Muscle layer of colon (tissue), 2 donors: ENCODE results near the gene RND1.
"Not testable (repeated sequence)": the region's sequence is repeated elsewhere in the genome, so short reads cannot be mapped to it uniquely, and the experiment has no call there.

Experiments used
- H3K27ac ChIP-seq: one replicate; pipeline ENCODE4 v1.7.0; 2013; ENCODE audit warnings: low read depth, mild to moderate bottlenecking, low read length, moderate library complexity
- H3K27me3 ChIP-seq, 2 donors: one replicate each; pipeline ENCODE4 v1.7.0; 2013; ENCODE audit warnings: low read length in 2 of 2, mild to moderate bottlenecking in 2 of 2; ENCODE audit not compliant: insufficient read depth in 2 of 2, control insufficient read depth in 1 of 2
- H3K36me3 ChIP-seq: one replicate; pipeline ENCODE4 v1.7.0; 2013; ENCODE audit warnings: mild to moderate bottlenecking, low read length; ENCODE audit not compliant: insufficient read depth
- H3K4me1 ChIP-seq: one replicate; pipeline ENCODE4 v1.7.0; 2013; ENCODE audit warnings: mild to moderate bottlenecking, low read length; ENCODE audit not compliant: insufficient read depth
- H3K4me3 ChIP-seq, 2 donors: one replicate each; pipeline ENCODE4 v1.7.0; 2013; ENCODE audit warnings: low read length in 2 of 2, low read depth in 1 of 2, mild to moderate bottlenecking in 1 of 2, moderate library complexity in 1 of 2
- H3K9ac ChIP-seq: one replicate; pipeline ENCODE4 v1.7.0; 2013; ENCODE audit warnings: low read length
- H3K9me3 ChIP-seq: one replicate; pipeline ENCODE4 v1.7.0; 2013; ENCODE audit warnings: mild to moderate bottlenecking, low read length
- donor health status: abdominal sarcoma.
- donor health status: Adenocarcinoma of cecum.

Gene RND1

DNA sequence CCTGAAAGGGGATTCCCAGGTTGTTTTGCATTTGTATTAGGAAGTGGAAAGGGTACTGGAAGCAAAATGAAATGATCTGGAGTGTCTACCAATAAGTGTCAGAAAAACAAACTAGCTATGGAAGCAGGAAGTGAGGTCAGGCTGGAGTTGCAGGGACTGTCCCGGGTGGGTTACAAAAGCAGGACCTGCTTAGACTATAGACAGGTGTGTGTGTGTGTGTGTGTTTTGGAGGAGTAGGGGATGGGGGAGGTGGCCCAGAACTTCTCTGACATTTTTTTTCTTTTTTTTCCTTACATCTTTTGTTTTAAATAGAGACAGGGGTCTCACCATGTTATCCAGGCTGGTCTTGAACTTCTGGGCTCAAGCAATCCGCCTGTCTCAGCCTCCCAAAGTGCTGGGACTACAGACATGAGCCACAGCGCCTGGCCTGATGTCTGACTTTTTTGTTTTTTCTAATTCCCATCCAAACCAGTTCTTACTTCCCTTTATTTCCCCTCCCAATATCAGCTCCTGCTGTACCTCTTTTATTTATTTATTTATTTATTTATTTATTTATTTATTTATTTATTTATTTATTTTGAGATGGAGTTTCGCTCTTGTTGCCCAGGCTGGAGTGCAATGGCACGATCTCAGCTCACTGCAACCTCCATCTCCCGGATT is 512 bp upstream of the RND1 start:
- Histone ChIP-seq H3K27ac (no peak overlapping the region), H3K4me1 (peaks cover 10% of the 10 kb centered on the region), H3K4me3 (peak overlapping the region in 1 of 2 donors; percentile 80), H3K9ac (no peak overlapping the region), H3K36me3 (no peaks in the 10 kb centered on the region), H3K27me3 (peaks cover 0 to 10% of the 10 kb centered on the region in 2 donors), H3K9me3 (no peaks in the 10 kb centered on the region)

DNA sequence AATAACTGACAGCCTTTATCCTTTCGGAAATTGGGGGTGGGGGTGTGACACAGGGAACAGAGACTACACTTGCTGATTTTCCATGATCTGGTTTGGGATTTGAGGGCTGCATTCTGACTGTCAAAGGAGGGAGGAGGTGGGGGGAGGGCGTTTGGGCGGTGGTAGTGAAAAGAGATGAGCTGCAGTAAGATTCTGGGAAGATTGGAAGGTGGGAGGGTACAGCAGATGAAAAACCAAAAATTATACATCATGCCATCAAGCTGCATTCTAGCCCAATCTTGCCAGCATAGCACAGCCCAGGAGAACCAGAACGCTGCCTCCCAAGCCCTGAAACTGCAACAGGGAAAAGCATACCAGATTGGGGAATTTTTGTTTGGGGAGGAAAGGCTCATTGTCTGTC is 2.4 kb downstream of the RND1 start:
- H3K4me3 ChIP-seq = no peak overlapping the region
- H3K9me3 ChIP-seq = no peaks in the 10 kb centered on the region
- no peak overlapping the region for H3K27ac ChIP-seq
- no peak overlapping the region for H3K9ac ChIP-seq
- peaks cover 10% of the 10 kb centered on the region for H3K4me1 ChIP-seq
- no peaks in the 10 kb centered on the region for H3K36me3 ChIP-seq
- peaks cover 0 to 10% of the 10 kb centered on the region in 2 donors for H3K27me3 ChIP-seq

DNA sequence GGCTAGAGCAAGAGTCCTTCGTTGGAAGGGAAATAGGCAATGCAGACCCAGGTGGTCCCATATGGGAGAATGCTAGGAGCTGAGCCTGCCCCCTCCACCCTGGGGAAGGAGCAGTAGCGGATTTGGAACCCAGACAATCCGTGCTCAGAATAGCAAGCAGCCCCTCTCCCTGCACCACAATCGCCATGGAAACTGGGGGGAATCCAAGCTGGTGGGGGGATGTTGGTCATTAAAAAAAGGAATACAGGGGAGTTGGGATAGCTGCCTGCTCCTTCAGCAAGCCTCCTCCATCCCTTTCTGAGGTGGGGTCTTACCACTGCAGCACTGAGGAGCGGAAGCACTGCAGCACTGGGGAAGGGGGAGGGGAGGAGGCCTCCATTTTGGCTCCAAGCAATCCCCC is 2.9 kb downstream of the RND1 start:
- Histone ChIP-seq H3K4me1 (peaks cover 10% of the 10 kb centered on the region), H3K36me3 (no peaks in the 10 kb centered on the region), H3K9ac (no peak overlapping the region)

GRCh38 chr12:48861111-48861510 is 4.6 kb downstream of the RND1 start:
- Histone ChIP-seq H3K4me1 (peaks cover 10% of the 10 kb centered on the region), H3K9ac (no peak overlapping the region), H3K36me3 (no peaks in the 10 kb centered on the region), H3K27me3 (peaks cover 0 to 10% of the 10 kb centered on the region in 2 donors), H3K27ac (no peak overlapping the region), H3K4me3 (no peak overlapping the region), H3K9me3 (no peaks in the 10 kb centered on the region)

More for the DNA sequence above, 2.9 kb downstream of the RND1 start:
- Histone ChIP-seq H3K27ac (no peak overlapping the region), H3K27me3 (peaks cover 0 to 10% of the 10 kb centered on the region in 2 donors), H3K9me3 (no peaks in the 10 kb centered on the region), H3K4me3 (no peak overlapping the region)

DNA sequence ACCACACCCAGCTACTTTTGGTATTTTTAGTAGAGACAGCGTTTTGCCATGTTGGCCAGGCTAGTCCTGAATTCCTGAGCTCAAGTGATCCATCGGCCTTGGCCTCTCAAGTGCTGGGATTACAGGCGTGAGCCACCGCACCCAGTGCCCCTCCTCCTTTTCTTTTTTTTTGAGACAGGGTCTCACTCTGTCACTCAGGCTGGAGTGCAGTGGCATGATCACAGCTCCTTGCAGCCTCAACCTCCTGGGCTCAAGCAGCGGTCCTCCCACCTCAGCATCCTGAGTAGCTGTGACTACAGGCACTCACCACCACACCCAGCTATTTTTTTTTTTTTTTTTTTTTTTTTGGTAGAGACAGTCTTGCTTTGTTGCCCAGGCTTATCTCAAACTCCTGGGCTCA is 5.4 kb downstream of the RND1 start:
- H3K4me1 ChIP-seq, H3K36me3 ChIP-seq, H3K4me3 ChIP-seq, H3K9ac ChIP-seq, H3K9me3 ChIP-seq, H3K27ac ChIP-seq: not testable (repeated sequence)
- peaks cover 0 to 10% of the 10 kb centered on the region in 2 donors for H3K27me3 ChIP-seq

GRCh38 chr12:48859607-48860006 is 6.1 kb downstream of the RND1 start:
- peaks cover 0 to 8% of the 10 kb centered on the region in 2 donors for H3K27me3 ChIP-seq
- no peaks in the 10 kb centered on the region for H3K36me3 ChIP-seq
- H3K27ac ChIP-seq = no peak overlapping the region
- H3K9ac ChIP-seq = no peak overlapping the region
- H3K4me1 ChIP-seq = no peaks in the 10 kb centered on the region
- H3K4me3 ChIP-seq = no peak overlapping the region
- no peaks in the 10 kb centered on the region for H3K9me3 ChIP-seq

DNA sequence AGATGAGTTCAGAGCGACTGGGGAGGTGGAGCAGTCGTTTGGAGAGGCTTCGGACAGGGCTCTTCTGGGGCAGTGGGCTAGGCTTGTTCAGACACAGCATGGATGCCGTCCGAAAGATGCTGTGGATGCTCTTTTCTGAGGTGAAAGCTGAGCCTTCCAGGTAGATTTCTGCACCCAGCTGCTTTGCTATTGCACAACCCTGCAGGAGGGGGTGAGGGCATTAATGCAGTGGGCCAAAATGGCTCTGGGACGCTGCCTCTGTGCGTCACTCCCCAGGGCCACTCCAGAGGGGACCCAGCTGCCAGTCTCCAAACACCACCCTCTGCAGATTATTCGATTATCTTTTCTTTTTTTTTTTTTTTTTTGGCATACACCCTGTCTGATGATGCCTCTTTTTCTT is 7.6 kb downstream of the RND1 start:
- no peaks in the 10 kb centered on the region for H3K36me3 ChIP-seq
- no peak overlapping the region for H3K9ac ChIP-seq
- H3K27me3 ChIP-seq = no peaks in the 10 kb centered on the region
- H3K9me3 ChIP-seq = no peaks in the 10 kb centered on the region
- no peak overlapping the region for H3K4me3 ChIP-seq
- peaks cover under 1% of the 10 kb centered on the region for H3K4me1 ChIP-seq
- H3K27ac ChIP-seq = no peak overlapping the region

DNA sequence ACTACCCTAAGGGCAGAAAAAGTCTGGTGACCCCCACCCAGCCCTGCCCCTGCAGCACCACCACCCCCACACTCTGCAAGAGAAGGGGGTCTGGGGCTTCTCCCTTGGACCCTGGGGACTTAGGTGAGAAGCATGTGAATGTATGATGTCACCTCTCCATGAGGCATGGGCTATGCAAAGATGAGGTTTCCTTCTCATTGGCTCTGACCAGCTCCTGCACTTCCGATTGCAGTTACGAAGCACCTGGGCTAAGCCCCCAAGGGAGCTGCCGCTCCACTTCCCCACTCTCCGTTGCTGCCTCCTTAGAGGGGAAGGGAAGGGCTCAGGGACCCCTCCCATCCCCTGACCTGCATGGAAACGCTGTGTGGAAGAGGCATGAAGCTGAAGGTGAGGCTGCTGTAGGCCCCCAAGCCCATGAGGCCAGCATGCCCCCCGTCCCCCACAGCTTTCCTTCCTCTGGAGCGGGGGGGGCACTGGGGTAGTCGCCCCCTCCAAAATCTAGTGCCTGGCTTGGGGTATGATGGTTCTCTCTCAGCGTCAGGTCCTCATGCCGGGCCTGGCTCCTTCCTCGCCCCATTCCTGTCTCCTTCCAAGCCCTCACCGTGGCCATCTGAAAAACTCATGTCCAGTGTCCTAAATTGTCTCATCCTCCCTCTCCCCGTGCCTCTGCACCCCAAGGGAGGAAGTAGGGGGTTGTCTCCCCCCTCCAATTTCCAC is 8.2 kb downstream of the RND1 start:
- Histone ChIP-seq H3K27ac (no peak overlapping the region), H3K4me3 (no peak overlapping the region), H3K36me3 (no peaks in the 10 kb centered on the region), H3K9ac (no peak overlapping the region), H3K9me3 (no peaks in the 10 kb centered on the region), H3K27me3 (no peaks in the 10 kb centered on the region), H3K4me1 (peaks cover 7% of the 10 kb centered on the region)

DNA sequence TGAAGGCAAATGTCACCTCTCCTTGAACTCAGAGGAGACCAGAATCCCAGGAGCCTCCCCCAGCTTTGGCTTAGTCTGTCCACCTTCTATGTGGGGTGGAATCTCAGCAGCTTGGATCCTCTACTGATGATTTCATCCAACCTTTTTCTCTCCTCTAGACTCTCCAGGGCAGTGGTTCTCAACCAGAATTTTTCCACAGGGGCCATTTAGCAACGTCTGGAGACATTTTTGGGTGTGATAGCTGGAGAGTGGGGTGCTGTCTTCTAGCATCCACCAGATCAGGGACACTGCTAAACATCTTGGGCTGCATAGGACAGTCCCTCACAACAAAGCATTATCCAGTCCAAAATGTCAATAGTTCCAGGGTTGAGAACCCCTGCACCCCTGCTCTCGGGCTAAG is 9.3 kb downstream of the RND1 start:
- H3K9me3 ChIP-seq = no peaks in the 10 kb centered on the region
- no peaks in the 10 kb centered on the region for H3K36me3 ChIP-seq
- H3K4me1 ChIP-seq = peaks cover 8% of the 10 kb centered on the region
- H3K27ac ChIP-seq = no peak overlapping the region
- no peak overlapping the region for H3K9ac ChIP-seq
- no peaks in the 10 kb centered on the region for H3K27me3 ChIP-seq
- no peak overlapping the region for H3K4me3 ChIP-seq

DNA sequence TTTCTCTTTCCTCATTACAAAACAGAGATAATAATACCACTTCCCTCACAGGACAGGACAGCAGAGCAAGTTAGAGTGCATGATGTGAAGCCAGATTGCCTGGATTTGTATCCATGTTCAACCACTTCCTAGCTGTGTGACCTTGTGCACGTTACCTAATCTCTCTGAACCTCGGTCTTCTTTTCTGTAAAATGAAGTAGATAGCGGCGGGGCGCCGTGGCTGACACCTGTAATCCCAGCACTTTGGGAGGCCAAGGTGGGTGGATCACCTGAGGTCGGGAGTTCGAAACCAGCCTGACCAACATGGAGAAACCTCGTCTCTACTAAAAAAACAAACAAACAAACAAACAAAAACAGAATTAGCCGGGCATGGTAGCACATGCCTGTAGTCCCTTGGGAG is 10.7 kb downstream of the RND1 start:
- H3K9ac ChIP-seq, H3K9me3 ChIP-seq, H3K36me3 ChIP-seq, H3K27me3 ChIP-seq, H3K4me3 ChIP-seq, H3K27ac ChIP-seq: not testable (repeated sequence)
- peaks cover 18% of the 10 kb centered on the region for H3K4me1 ChIP-seq

DNA sequence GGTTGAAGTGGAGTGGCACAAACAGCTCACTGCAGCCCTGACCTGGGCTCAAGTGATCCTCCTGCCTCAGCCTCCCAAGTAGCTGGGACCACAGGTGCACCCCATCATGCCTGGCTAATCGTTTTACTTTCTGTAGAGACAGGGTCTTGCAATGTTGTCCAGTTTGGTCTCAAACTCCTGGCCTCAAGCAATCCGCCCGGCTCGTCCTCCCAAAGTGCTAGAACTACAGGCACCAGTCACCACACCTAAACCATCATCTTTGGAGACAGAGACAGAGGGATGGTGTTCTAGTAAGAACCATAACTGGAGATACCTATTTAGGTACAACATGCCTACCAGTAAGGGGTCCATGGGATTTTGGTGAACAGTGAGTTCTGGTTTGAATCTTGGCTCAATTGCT is 11.2 kb downstream of the RND1 start:
- Histone ChIP-seq H3K27ac (no peak overlapping the region), H3K36me3 (no peaks in the 10 kb centered on the region), H3K4me1 (peaks cover 18% of the 10 kb centered on the region), H3K9me3 (no peaks in the 10 kb centered on the region), H3K9ac (no peak overlapping the region), H3K27me3 (no peaks in the 10 kb centered on the region), H3K4me3 (no peak overlapping the region)
